Measurements from ENCODE around the gene HDAC9.
"Not testable (repeated sequence)": the region's sequence is repeated elsewhere in the genome, so short reads cannot be mapped to it uniquely, and the experiment has no call there.

HDAC9 gene

GRCh38 chr7:18903695-18904094, 408.1 kb downstream of the HDAC9 start:
- no peak for DNase-seq

GRCh38 chr7:18905316-18905943, 409.9 kb downstream of the HDAC9 start:
- no peak for DNase-seq

- no peak for DNase-seq
These were observed 411.4 kb downstream of the HDAC9 start for GRCh38 chr7:18906901-18907300.

GRCh38 chr7:18913106-18913505, 417.6 kb downstream of the HDAC9 start:
- DNase-seq = no peak

- DNase-seq = no peak
These were observed 421.3 kb downstream of the HDAC9 start for GRCh38 chr7:18916826-18917225.

- DNase-seq = no peak
These were observed 431.6 kb downstream of the HDAC9 start for GRCh38 chr7:18927134-18927533.

GRCh38 chr7:18936265-18936664, 440.7 kb downstream of the HDAC9 start:
- DNase-seq = no peak

GRCh38 chr7:18939771-18940592, 444.4 kb downstream of the HDAC9 start:
- no peak for DNase-seq

- DNase-seq = no peak
These were observed 445.1 kb downstream of the HDAC9 start for GRCh38 chr7:18940593-18941134.

- no peak for DNase-seq
These were observed 445.7 kb downstream of the HDAC9 start for GRCh38 chr7:18941207-18941606.

- no peak for DNase-seq
These were observed 453.0 kb downstream of the HDAC9 start for GRCh38 chr7:18948521-18948920.

- DNase-seq = no peak
These were observed 457.3 kb downstream of the HDAC9 start for GRCh38 chr7:18952846-18953245.

GRCh38 chr7:18958627-18959026, 463.1 kb downstream of the HDAC9 start:
- DNase-seq = no peak

GRCh38 chr7:18960725-18961124, 465.2 kb downstream of the HDAC9 start:
- DNase-seq = no peak

- no peak for DNase-seq
These were observed 466.5 kb downstream of the HDAC9 start for GRCh38 chr7:18962031-18962430.

- DNase-seq = no peak
These were observed 470.1 kb downstream of the HDAC9 start for GRCh38 chr7:18965657-18966056.

- not testable (repeated sequence) for DNase-seq
These were observed 472.2 kb downstream of the HDAC9 start for GRCh38 chr7:18967755-18968154.

GRCh38 chr7:18971839-18972238, 476.3 kb downstream of the HDAC9 start:
- no peak for DNase-seq

GRCh38 chr7:18974803-18975202, 479.3 kb downstream of the HDAC9 start:
- no peak for DNase-seq

GRCh38 chr7:18975276-18975675, 479.7 kb downstream of the HDAC9 start:
- no peak for DNase-seq

GRCh38 chr7:18975689-18976280, 480.2 kb downstream of the HDAC9 start:
- DNase-seq = no peak

GRCh38 chr7:18976715-18977471, 481.3 kb downstream of the HDAC9 start:
- DNase-seq = no peak

- no peak for DNase-seq
These were observed 482.6 kb downstream of the HDAC9 start for GRCh38 chr7:18978108-18978495.

Measured in activated CD4-positive, alpha-beta T cell treated with anti-CD3 and anti-CD28 coated beads, Interleukin-2, amount 50 U/mL, for 48 hours (primary cell).